AG09319 (cell line): Measurements from ENCODE around the gene TOX2.

Experiments used
- DNase-seq: peaks from one replicate; pipeline ENCODE4 v3.0.0-alpha.2; 2010; ENCODE audit warnings: low read depth; ENCODE audit errors: extremely low read depth
- CTCF ChIP-seq: IDR thresholded peaks from 2 replicates; pipeline ENCODE4 v1.5.1; 2011; ENCODE audit warnings: low read depth, mild to moderate bottlenecking, inconsistent platforms, low read length, moderate library complexity

The TOX2 gene

GRCh38 chr20:43987531-43987930, 72.9 kb downstream of the TOX2 start:
- DNase-seq: no peak

GRCh38 chr20:43988451-43988850, 73.8 kb downstream of the TOX2 start:
- no peak for DNase-seq
- no peak for TF ChIP-seq CTCF

More at GRCh38 chr20:43987531-43987930, 72.9 kb downstream of the TOX2 start:
- TF ChIP-seq CTCF: no peak

- no peak for DNase-seq
- peak; percentile 29 for TF ChIP-seq CTCF
Measured at GRCh38 chr20:43988867-43989266, 74.2 kb downstream of the TOX2 start.

GRCh38 chr20:43991261-43991660, 76.6 kb downstream of the TOX2 start:
- no peak for DNase-seq
- TF ChIP-seq CTCF: no peak

DNA sequence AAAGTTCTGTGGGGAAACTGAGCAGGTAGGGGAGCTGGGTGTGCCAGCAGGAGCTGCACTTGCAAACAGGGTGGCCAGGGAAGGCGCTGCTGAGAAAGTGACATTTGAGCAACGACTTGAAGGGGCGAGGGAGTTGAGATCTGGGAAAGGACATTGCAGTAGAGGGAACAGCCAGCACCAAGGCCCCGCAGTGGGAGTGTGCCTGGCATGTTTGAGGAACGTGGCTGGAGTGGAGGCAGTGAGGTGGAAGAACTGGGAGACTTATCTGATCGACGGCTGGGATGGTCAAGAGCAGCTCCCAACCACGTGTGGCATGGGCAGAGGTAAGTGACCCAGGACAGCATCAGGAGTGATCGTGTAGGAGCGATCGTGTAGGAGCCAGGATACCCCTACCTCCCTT, 77.3 kb downstream of the TOX2 start:
- DNase-seq: no peak
- TF ChIP-seq CTCF: no peak

DNA sequence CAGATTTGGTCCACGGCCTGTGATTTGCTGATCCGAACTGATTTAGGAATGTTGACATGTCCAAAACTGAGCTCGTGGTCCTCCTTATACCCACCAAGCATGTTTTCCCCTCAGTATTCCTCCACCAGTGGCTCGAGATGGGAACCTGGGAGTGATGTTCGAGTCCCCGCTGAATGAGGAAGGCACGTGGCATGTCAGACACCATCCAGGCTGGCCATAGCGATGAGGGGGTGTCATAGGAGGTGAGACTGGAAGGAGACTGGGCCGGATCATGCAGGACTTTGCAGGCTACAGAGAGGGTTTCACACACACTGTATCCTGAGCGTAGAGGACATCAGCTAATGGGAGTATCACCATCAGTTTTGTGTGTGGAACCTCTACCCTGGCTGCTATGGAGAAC, 78.2 kb downstream of the TOX2 start:
- TF ChIP-seq CTCF: no peak
- DNase-seq: no peak

DNA sequence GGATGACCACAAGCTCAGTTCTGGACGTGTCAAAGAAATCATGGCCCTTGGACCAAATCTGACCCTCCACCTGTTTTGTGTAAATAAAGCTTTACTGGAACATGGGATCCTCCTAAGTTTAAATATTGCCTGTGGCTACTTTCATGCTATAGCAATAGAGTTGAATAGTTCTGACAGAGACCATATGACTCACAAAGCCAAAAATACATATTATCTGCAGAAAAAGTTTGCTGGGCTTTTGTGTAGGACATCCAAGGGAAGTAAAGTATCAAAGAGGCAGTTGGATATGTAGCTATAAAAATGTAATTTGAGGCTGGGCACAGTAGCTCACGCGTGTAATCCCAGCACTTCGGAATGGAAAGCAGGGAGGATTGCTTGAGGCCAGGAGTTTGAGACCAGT, 78.9 kb downstream of the TOX2 start:
- no peak for TF ChIP-seq CTCF
- DNase-seq: no peak
